HepG2 (cell line): ENCODE measurements around the gene ARPC1A. TPM values are rescaled to one million over a fixed set of nuclear protein-coding genes. Genes with fewer than 3 reads are reported as not detected.
A peak's percentile ranks its signal among the peaks of the same experiment; 100 is the strongest.

ENCODE experiments used
- GATAD1 ChIP-seq: IDR thresholded peaks from 2 replicates; pipeline ENCODE4 v1.6.1; 2016; ENCODE audit warnings: missing genetic modification reagents, missing compliant biosample characterization
- GATAD2A ChIP-seq: IDR thresholded peaks from 2 replicates; pipeline ENCODE4 v1.6.1; 2016
- HNF4A ChIP-seq: sonication (generic); formaldehyde crosslinking; IDR thresholded peaks from 2 replicates; pipeline ENCODE4 v1.4.0; 2020; ENCODE audit warnings: missing genetic modification reagents
- SALL1 ChIP-seq: sonication (generic); formaldehyde crosslinking; IDR thresholded peaks from 2 replicates; pipeline ENCODE4 v1.8.0; 2022; ENCODE audit warnings: mild to moderate bottlenecking, missing genetic modification reagents
- SMC3 ChIP-seq: IDR thresholded peaks from 2 replicates; pipeline ENCODE4 v1.6.1; 2011; ENCODE audit warnings: low read length, improper control_type of control experiment
- THAP11 ChIP-seq: IDR thresholded peaks from 2 replicates; pipeline ENCODE4 v1.6.1; 2016; ENCODE audit warnings: missing biosample characterization, missing genetic modification reagents
- ZNF205 ChIP-seq: IDR thresholded peaks from 2 replicates; pipeline ENCODE4 v1.6.1; 2018; ENCODE audit warnings: missing biosample characterization, missing genetic modification reagents
- ZNF335 ChIP-seq: sonication (generic); formaldehyde crosslinking; IDR thresholded peaks from 2 replicates; pipeline ENCODE4 v1.4.0; 2020; ENCODE audit warnings: missing genetic modification reagents
- polyA plus RNA-seq, 8 experiments: library from polyadenylated mRNA; depleted of rRNA in 3 of 8; stranded (reverse) in 7 of 8; unstranded in 1 of 8; fragments of >200 nt; fragmentation: Illumina TruSeq in 4 of 8; extraction: Trizol in 4 of 8; gene quantifications; 2 replicates each; pipeline versions ENCODE4 v1.2.1 to v1.2.3, GENCODE V29; 2011 to 2016; ENCODE audit warnings: low read depth in 4 of 8, missing spikeins in 1 of 8, mixed read lengths in 1 of 8; ENCODE audit not compliant: insufficient read depth in 1 of 8
- total RNA-seq, 5 experiments: library from RNA; depleted of rRNA; stranded (reverse); fragments of >200 nt; fragmentation: Illumina TruSeq; extraction: Trizol; gene quantifications; 2 replicates each; pipeline ENCODE4 v1.2.3, GENCODE V29; 2016; ENCODE audit warnings: low read depth in 1 of 5
- TF ChIP-seq, protein P1 (sequence below): sonication (generic); formaldehyde crosslinking; IDR thresholded peaks from 2 replicates; pipeline ENCODE4 v1.4.0; 2020; ENCODE audit warnings: missing genetic modification reagents
- TF ChIP-seq, protein P2 (sequence below): sonication (generic); formaldehyde crosslinking; IDR thresholded peaks from 2 replicates; pipeline ENCODE4 v1.5.1; 2020; ENCODE audit warnings: mild to moderate bottlenecking, missing genetic modification reagents
- TF ChIP-seq, protein P3 (sequence below): sonication (generic); formaldehyde crosslinking; IDR thresholded peaks from 2 replicates; pipeline ENCODE4 v1.5.1; 2020; ENCODE audit warnings: mild to moderate bottlenecking, missing genetic modification reagents, moderate library complexity
- TF ChIP-seq, protein P4 (sequence below): sonication (generic); formaldehyde crosslinking; IDR thresholded peaks from 2 replicates; pipeline ENCODE4 v1.5.0; 2020; ENCODE audit warnings: mild to moderate bottlenecking, missing genetic modification reagents, moderate library complexity
- TF ChIP-seq, protein P5 (sequence below): IDR thresholded peaks from 2 replicates; pipeline ENCODE4 v1.6.1; 2018; ENCODE audit warnings: missing genetic modification reagents, mild to moderate bottlenecking, missing compliant biosample characterization
- TF ChIP-seq, protein P6 (sequence below), 2 experiments: sonication (generic) in 1 of 2; formaldehyde crosslinking in 1 of 2; IDR thresholded peaks; 2 replicates each; pipeline versions ENCODE4 v1.4.0 to v1.6.1; 2018 to 2020; ENCODE audit warnings: missing genetic modification reagents in 2 of 2, borderline replicate concordance in 1 of 2, low read depth in 1 of 2, mild to moderate bottlenecking in 1 of 2, missing biosample characterization in 1 of 2

ARPC1A gene
- total and polyA plus RNA-seq, 2 of the 13 experiments (the other 11 are each of a cell fraction or from before 2014, with no cell fraction given) = 44.3 to 88.5 TPM

DNA sequence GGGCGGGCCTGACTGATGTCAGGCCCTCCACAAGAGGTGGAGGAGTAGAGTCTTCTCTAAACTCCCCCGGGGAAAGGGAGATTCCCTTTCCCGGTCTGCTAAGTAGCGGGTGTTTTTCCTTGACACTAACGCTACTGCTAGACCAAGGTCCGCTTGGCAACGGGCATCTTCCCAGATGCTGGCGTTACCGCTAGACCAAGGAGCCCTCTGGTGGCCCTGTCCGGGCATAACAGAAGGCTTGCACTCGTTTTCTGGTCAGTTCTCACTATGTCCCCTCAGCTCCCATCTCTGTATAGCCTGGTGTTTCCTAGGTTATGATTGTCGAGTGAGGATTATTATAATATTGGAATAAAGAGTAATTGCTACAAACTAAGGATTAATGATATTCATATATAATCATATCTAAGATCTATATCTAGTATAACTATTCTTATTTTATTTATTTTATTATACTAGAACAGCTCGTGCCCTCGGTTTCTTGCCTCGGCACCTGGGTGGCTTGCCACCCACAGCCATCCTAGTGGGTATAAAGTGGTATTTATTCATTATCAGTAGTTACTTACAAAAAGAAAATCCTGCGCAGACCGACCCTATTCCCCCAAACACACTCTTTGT, 89.9 kb downstream of the ARPC1A start (continued):
- TF ChIP-seq, protein P1, sequence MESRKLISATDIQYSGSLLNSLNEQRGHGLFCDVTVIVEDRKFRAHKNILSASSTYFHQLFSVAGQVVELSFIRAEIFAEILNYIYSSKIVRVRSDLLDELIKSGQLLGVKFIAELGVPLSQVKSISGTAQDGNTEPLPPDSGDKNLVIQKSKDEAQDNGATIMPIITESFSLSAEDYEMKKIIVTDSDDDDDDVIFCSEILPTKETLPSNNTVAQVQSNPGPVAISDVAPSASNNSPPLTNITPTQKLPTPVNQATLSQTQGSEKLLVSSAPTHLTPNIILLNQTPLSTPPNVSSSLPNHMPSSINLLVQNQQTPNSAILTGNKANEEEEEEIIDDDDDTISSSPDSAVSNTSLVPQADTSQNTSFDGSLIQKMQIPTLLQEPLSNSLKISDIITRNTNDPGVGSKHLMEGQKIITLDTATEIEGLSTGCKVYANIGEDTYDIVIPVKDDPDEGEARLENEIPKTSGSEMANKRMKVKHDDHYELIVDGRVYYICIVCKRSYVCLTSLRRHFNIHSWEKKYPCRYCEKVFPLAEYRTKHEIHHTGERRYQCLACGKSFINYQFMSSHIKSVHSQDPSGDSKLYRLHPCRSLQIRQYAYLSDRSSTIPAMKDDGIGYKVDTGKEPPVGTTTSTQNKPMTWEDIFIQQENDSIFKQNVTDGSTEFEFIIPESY (CRISPR knock-in tag) = peak; percentile 100
- TF ChIP-seq GATAD2A (CRISPR knock-in tag) (peak; percentile 39; the same call in 1 of the 2 replicates), HNF4A (CRISPR knock-in tag) (peak; percentile 74), SMC3 (peak; percentile 32; the same call in 1 of the 2 replicates), SALL1 (CRISPR knock-in tag) (peak; percentile 37; the same call in 1 of the 2 replicates), ZNF205 (0 out of 2 replicates have a peak, but pooled peaks have one; percentile 46), ZNF335 (CRISPR knock-in tag) (peak; percentile 85), THAP11 (0 out of 2 replicates have a peak, but pooled peaks have one; percentile 18), GATAD1 (CRISPR knock-in tag) (0 out of 2 replicates have a peak, but pooled peaks have one; percentile 32)
- TF ChIP-seq, protein P2, sequence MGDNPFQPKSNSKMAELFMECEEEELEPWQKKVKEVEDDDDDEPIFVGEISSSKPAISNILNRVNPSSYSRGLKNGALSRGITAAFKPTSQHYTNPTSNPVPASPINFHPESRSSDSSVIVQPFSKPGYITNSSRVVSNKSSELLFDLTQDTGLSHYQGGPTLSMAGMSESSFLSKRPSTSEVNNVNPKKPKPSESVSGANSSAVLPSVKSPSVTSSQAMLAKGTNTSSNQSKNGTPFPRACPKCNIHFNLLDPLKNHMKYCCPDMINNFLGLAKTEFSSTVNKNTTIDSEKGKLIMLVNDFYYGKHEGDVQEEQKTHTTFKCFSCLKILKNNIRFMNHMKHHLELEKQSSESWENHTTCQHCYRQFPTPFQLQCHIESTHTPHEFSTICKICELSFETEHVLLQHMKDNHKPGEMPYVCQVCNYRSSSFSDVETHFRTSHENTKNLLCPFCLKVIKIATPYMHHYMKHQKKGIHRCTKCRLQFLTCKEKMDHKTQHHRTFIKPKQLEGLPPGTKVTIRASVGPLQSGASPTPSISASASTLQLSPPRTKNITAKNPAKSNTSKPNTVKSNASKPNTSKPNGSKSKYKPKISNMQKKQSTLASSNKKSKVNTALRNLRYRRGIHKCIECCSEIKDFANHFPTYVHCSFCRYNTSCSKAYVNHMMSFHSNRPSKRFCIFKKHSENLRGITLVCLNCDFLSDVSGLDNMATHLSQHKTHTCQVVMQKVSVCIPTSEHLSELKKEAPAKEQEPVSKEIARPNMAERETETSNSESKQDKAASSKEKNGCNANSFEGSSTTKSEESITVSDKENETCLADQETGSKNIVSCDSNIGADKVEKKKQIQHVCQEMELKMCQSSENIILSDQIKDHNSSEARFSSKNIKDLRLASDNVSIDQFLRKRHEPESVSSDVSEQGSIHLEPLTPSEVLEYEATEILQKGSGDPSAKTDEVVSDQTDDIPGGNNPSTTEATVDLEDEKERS (CRISPR knock-in tag) = peak; percentile 86
- TF ChIP-seq, protein P3, sequence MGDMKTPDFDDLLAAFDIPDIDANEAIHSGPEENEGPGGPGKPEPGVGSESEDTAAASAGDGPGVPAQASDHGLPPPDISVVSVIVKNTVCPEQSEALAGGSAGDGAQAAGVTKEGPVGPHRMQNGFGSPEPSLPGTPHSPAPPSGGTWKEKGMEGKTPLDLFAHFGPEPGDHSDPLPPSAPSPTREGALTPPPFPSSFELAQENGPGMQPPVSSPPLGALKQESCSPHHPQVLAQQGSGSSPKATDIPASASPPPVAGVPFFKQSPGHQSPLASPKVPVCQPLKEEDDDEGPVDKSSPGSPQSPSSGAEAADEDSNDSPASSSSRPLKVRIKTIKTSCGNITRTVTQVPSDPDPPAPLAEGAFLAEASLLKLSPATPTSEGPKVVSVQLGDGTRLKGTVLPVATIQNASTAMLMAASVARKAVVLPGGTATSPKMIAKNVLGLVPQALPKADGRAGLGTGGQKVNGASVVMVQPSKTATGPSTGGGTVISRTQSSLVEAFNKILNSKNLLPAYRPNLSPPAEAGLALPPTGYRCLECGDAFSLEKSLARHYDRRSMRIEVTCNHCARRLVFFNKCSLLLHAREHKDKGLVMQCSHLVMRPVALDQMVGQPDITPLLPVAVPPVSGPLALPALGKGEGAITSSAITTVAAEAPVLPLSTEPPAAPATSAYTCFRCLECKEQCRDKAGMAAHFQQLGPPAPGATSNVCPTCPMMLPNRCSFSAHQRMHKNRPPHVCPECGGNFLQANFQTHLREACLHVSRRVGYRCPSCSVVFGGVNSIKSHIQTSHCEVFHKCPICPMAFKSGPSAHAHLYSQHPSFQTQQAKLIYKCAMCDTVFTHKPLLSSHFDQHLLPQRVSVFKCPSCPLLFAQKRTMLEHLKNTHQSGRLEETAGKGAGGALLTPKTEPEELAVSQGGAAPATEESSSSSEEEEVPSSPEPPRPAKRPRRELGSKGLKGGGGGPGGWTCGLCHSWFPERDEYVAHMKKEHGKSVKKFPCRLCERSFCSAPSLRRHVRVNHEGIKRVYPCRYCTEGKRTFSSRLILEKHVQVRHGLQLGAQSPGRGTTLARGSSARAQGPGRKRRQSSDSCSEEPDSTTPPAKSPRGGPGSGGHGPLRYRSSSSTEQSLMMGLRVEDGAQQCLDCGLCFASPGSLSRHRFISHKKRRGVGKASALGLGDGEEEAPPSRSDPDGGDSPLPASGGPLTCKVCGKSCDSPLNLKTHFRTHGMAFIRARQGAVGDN (CRISPR knock-in tag) = peak; percentile 29; the same call in 1 of the 2 replicates
- TF ChIP-seq, protein P4, sequence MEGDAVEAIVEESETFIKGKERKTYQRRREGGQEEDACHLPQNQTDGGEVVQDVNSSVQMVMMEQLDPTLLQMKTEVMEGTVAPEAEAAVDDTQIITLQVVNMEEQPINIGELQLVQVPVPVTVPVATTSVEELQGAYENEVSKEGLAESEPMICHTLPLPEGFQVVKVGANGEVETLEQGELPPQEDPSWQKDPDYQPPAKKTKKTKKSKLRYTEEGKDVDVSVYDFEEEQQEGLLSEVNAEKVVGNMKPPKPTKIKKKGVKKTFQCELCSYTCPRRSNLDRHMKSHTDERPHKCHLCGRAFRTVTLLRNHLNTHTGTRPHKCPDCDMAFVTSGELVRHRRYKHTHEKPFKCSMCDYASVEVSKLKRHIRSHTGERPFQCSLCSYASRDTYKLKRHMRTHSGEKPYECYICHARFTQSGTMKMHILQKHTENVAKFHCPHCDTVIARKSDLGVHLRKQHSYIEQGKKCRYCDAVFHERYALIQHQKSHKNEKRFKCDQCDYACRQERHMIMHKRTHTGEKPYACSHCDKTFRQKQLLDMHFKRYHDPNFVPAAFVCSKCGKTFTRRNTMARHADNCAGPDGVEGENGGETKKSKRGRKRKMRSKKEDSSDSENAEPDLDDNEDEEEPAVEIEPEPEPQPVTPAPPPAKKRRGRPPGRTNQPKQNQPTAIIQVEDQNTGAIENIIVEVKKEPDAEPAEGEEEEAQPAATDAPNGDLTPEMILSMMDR (CRISPR knock-in tag) = peak; percentile 82
- TF ChIP-seq, protein P5, sequence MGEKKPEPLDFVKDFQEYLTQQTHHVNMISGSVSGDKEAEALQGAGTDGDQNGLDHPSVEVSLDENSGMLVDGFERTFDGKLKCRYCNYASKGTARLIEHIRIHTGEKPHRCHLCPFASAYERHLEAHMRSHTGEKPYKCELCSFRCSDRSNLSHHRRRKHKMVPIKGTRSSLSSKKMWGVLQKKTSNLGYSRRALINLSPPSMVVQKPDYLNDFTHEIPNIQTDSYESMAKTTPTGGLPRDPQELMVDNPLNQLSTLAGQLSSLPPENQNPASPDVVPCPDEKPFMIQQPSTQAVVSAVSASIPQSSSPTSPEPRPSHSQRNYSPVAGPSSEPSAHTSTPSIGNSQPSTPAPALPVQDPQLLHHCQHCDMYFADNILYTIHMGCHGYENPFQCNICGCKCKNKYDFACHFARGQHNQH (CRISPR knock-in tag) = 0 out of 2 replicates have a peak, but pooled peaks have one; percentile 44
- TF ChIP-seq, protein P6, sequence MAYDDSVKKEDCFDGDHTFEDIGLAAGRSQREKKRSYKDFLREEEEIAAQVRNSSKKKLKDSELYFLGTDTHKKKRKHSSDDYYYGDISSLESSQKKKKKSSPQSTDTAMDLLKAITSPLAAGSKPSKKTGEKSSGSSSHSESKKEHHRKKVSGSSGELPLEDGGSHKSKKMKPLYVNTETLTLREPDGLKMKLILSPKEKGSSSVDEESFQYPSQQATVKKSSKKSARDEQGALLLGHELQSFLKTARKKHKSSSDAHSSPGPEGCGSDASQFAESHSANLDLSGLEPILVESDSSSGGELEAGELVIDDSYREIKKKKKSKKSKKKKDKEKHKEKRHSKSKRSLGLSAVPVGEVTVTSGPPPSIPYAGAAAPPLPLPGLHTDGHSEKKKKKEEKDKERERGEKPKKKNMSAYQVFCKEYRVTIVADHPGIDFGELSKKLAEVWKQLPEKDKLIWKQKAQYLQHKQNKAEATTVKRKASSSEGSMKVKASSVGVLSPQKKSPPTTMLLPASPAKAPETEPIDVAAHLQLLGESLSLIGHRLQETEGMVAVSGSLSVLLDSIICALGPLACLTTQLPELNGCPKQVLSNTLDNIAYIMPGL (CRISPR knock-in tag; IDR thresholded peaks at IDR 0.05; ENCODE audit: borderline replicate concordance in 1 of 2, low read depth in 1 of 2) = peak in 1 of 2 experiments; percentile 49; a peak in 1 of 4 replicates
